ENCODE measurements around the gene THNSL1.

THNSL1 gene

DNA sequence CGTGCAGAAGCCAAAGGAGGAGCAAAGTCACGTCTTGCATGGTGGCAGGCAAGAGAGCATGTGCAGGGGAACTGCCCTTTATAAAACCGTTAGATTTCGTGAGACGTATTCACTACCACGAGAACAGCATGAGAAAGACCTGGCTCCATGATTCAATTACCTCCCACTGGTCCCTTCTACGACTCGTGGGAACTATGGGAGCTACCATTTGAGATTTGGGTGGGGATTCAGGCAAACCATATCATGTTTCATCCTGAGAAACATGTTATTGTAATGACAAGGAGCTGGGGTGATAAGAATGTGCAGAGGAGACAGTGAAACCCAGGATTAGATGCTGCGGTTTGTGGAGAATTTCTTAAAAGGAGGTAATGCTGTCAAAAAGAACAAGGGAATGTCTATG, 34.0 kb downstream of the THNSL1 start:
- no peak overlapping the region for H3K27ac ChIP-seq (ENCODE audit: low read depth, low read length)
- no peak overlapping the region for H3K9ac ChIP-seq (ENCODE audit: low read depth in 1 of 2, low read length in 2 of 2)
- no peaks in the 10 kb centered on the region for H3K27me3 ChIP-seq (ENCODE audit: control insufficient read depth in 1 of 2, insufficient read depth in 2 of 2, low read length in 2 of 2)
- H3K4me1 ChIP-seq (ENCODE audit: control insufficient read depth in 1 of 2, insufficient read depth in 2 of 2, low read length in 2 of 2) = peaks cover 9% of the 10 kb centered on the region in 2 donors
- H3K9me3 ChIP-seq (ENCODE audit: control insufficient read depth in 1 of 2, low read length in 2 of 2) = peaks cover 0 to 5% of the 10 kb centered on the region in 2 donors
- no peak overlapping the region for H3K4me3 ChIP-seq (ENCODE audit: low read depth in 1 of 2, low read length in 2 of 2)
- no peaks in the 10 kb centered on the region for H3K36me3 ChIP-seq (ENCODE audit: control insufficient read depth in 1 of 2, insufficient read depth in 2 of 2, low read length in 2 of 2)

DNA sequence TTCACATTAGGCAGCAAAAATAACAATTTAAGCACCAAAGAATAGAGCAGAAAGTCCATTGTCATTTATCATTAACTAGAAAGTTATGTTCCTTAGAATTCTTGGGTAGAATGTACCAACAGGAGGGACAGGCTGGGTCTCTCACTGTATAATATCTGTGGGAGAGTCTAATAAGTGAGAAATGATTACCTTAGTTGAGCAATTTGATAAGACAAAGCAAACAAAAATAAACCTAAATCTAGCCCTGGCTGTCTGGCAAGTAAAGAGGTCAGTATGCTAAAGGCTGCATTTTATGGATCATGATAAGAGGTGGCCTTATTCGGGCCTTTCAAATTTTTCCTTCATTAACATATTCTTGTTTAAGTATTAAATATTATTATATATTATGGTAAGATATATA, 35.6 kb downstream of the THNSL1 start:
- H3K4me3 ChIP-seq (ENCODE audit: low read depth in 1 of 2, low read length in 2 of 2) = no peak overlapping the region
- H3K9me3 ChIP-seq (ENCODE audit: control insufficient read depth in 1 of 2, low read length in 2 of 2) = peaks cover 0 to 5% of the 10 kb centered on the region in 2 donors
- no peak overlapping the region for H3K27ac ChIP-seq (ENCODE audit: low read depth, low read length)
- H3K36me3 ChIP-seq (ENCODE audit: control insufficient read depth in 1 of 2, insufficient read depth in 2 of 2, low read length in 2 of 2) = no peaks in the 10 kb centered on the region
- H3K27me3 ChIP-seq (ENCODE audit: control insufficient read depth in 1 of 2, insufficient read depth in 2 of 2, low read length in 2 of 2) = no peaks in the 10 kb centered on the region
- H3K9ac ChIP-seq (ENCODE audit: low read depth in 1 of 2, low read length in 2 of 2) = no peak overlapping the region
- peaks cover 9 to 11% of the 10 kb centered on the region in 2 donors for H3K4me1 ChIP-seq (ENCODE audit: control insufficient read depth in 1 of 2, insufficient read depth in 2 of 2, low read length in 2 of 2)

DNA sequence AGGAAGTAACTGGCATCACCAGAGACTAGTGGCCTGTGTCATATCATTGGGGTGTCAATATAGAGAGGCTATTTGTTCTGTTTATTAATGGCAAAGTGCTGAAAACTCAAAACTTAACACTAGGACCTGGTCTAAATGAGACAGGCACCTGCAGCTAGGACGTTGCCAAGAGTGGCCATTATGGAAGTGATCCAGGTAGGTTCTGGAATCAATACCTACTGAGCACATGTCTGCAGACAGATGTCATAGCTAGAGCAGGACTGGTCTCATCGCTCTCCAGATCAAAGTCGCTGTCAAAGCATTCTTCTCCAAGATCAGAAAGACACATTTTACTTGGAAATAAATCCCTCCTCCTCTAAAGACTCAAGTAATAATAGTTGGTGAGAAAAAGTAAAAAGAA, 40.3 kb downstream of the THNSL1 start:
- Histone ChIP-seq H3K9ac (ENCODE audit: low read depth in 1 of 2, low read length in 2 of 2) (no peak overlapping the region), H3K36me3 (ENCODE audit: control insufficient read depth in 1 of 2, insufficient read depth in 2 of 2, low read length in 2 of 2) (no peaks in the 10 kb centered on the region), H3K9me3 (ENCODE audit: control insufficient read depth in 1 of 2, low read length in 2 of 2) (no peaks in the 10 kb centered on the region), H3K4me3 (ENCODE audit: low read depth in 1 of 2, low read length in 2 of 2) (no peak overlapping the region), H3K27me3 (ENCODE audit: control insufficient read depth in 1 of 2, insufficient read depth in 2 of 2, low read length in 2 of 2) (no peaks in the 10 kb centered on the region), H3K4me1 (ENCODE audit: control insufficient read depth in 1 of 2, insufficient read depth in 2 of 2, low read length in 2 of 2) (peaks cover 20% of the 10 kb centered on the region in 2 donors), H3K27ac (ENCODE audit: low read depth, low read length) (no peak overlapping the region)

DNA sequence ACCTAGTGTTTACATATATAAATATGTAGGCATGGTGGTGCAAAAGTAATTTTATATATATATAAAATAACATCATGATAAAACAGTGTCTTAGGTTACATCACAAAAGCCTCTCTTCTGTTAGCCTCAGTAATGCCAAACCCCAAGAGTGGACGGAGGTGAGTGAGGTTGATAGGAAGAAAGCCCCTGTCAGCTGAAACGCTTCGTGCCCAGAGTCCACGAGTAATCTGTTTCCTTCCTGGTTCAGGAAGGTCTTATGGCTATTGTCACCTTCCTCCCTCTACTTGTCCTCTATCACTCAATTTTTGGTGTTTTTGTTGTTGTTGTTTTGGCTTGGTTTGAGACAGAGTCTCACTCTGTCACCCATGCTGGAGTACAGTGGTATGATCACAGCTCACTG, 41.5 kb downstream of the THNSL1 start:
- H3K27ac ChIP-seq (ENCODE audit: low read depth, low read length) = no peak overlapping the region
- peaks cover 23 to 26% of the 10 kb centered on the region in 2 donors for H3K4me1 ChIP-seq (ENCODE audit: control insufficient read depth in 1 of 2, insufficient read depth in 2 of 2, low read length in 2 of 2)
- no peaks in the 10 kb centered on the region for H3K9me3 ChIP-seq (ENCODE audit: control insufficient read depth in 1 of 2, low read length in 2 of 2)
- no peaks in the 10 kb centered on the region for H3K27me3 ChIP-seq (ENCODE audit: control insufficient read depth in 1 of 2, insufficient read depth in 2 of 2, low read length in 2 of 2)
- H3K9ac ChIP-seq (ENCODE audit: low read depth in 1 of 2, low read length in 2 of 2) = no peak overlapping the region
- H3K4me3 ChIP-seq (ENCODE audit: low read depth in 1 of 2, low read length in 2 of 2) = no peak overlapping the region
- H3K36me3 ChIP-seq (ENCODE audit: control insufficient read depth in 1 of 2, insufficient read depth in 2 of 2, low read length in 2 of 2) = no peaks in the 10 kb centered on the region

DNA sequence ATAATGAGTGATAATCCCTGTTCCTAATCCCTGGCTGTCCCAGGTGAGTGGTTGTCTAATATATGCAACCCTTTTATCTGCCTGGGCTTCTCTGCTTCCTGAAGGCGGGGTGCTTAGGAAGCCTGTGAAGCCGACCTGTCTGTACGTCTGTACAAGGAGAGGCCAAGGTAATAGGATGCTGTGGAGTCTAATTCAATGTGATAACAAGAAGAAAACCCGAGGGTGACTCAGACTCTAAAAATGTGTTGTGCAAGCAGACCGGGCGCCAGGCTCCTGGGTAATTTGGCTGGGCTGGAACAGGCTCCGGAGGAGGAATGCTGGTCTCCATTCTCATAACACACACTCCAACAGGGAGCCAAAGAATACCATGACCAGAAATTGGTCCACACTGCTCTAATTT, 43.6 kb downstream of the THNSL1 start:
- no peak overlapping the region for H3K27ac ChIP-seq (ENCODE audit: low read depth, low read length)
- no peak overlapping the region for H3K9ac ChIP-seq (ENCODE audit: low read depth in 1 of 2, low read length in 2 of 2)
- no peaks in the 10 kb centered on the region for H3K9me3 ChIP-seq (ENCODE audit: control insufficient read depth in 1 of 2, low read length in 2 of 2)
- no peaks in the 10 kb centered on the region for H3K36me3 ChIP-seq (ENCODE audit: control insufficient read depth in 1 of 2, insufficient read depth in 2 of 2, low read length in 2 of 2)
- H3K4me3 ChIP-seq (ENCODE audit: low read depth in 1 of 2, low read length in 2 of 2) = no peak overlapping the region
- H3K27me3 ChIP-seq (ENCODE audit: control insufficient read depth in 1 of 2, insufficient read depth in 2 of 2, low read length in 2 of 2) = no peaks in the 10 kb centered on the region
- H3K4me1 ChIP-seq (ENCODE audit: control insufficient read depth in 1 of 2, insufficient read depth in 2 of 2, low read length in 2 of 2) = peaks cover 23 to 26% of the 10 kb centered on the region in 2 donors

DNA sequence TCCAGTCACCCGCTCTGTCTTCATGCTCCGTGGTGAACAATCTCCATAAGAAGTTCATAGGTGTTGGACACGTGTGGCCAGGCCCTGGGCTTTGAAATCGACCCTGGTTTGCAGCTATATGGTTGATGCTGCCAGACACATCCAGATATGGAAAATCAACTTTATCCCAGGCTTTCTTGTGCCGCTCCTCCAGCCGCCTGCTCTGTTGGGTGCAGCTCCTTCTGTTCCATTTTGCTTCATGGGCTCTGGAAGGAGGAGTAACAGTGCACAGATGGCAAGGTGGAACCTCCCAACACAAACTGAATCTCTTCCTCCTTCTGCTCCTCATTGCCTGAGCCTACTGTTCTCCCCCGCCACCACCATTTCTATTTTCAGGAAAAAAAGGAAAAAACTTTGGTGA, 44.7 kb downstream of the THNSL1 start:
- Histone ChIP-seq H3K27me3 (ENCODE audit: control insufficient read depth in 1 of 2, insufficient read depth in 2 of 2, low read length in 2 of 2) (no peaks in the 10 kb centered on the region), H3K4me1 (ENCODE audit: control insufficient read depth in 1 of 2, insufficient read depth in 2 of 2, low read length in 2 of 2) (peaks cover 23 to 26% of the 10 kb centered on the region in 2 donors), H3K27ac (ENCODE audit: low read depth, low read length) (no peak overlapping the region), H3K36me3 (ENCODE audit: control insufficient read depth in 1 of 2, insufficient read depth in 2 of 2, low read length in 2 of 2) (no peaks in the 10 kb centered on the region), H3K9me3 (ENCODE audit: control insufficient read depth in 1 of 2, low read length in 2 of 2) (no peaks in the 10 kb centered on the region), H3K9ac (ENCODE audit: low read depth in 1 of 2, low read length in 2 of 2) (peak overlapping the region in 1 of 2 donors; percentile 55), H3K4me3 (ENCODE audit: low read depth in 1 of 2, low read length in 2 of 2) (no peak overlapping the region)

DNA sequence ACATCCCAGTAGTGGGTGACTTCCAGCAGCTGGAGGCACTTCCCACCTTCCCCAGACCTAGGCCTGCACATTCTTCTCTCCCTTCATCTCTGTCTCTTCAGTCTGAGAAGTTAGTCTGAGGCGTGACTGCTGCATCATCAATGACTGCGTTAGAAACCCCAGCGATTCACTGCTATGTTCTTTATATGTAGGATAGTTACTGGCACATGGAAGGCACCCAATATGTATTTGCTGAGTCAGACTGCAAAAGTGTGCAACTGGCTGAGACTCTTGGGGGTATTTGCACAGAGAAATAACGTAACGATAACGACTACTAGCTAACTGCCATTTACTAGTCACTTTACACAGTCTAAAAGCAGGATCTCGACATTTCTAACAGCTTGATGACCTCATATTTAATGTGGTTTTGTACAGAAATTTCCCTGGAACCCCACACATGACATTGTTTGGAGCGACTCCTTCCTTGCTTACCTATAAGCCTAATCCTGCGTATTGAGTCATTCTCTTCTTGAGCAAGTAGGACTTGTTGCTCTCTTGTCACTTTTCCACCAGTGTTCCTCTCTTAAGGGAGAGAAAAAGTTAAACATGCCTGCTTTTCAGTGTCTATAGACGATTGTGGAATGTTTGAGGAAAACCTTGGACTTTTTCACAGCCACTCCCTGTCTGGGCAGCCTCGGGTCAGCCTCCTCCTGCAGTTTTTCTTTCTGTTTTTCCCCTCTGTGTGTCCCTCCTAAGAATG, 45.5 kb downstream of the THNSL1 start:
- peak overlapping the region; percentile 24 to 50 for H3K4me3 ChIP-seq (ENCODE audit: low read depth in 1 of 2, low read length in 2 of 2)
- H3K36me3 ChIP-seq (ENCODE audit: control insufficient read depth in 1 of 2, insufficient read depth in 2 of 2, low read length in 2 of 2) = no peaks in the 10 kb centered on the region
- peak overlapping the region; percentile 55 to 63 for H3K9ac ChIP-seq (ENCODE audit: low read depth in 1 of 2, low read length in 2 of 2)
- no peaks in the 10 kb centered on the region for H3K9me3 ChIP-seq (ENCODE audit: control insufficient read depth in 1 of 2, low read length in 2 of 2)
- peaks cover 23 to 26% of the 10 kb centered on the region in 2 donors for H3K4me1 ChIP-seq (ENCODE audit: control insufficient read depth in 1 of 2, insufficient read depth in 2 of 2, low read length in 2 of 2)
- H3K27me3 ChIP-seq (ENCODE audit: control insufficient read depth in 1 of 2, insufficient read depth in 2 of 2, low read length in 2 of 2) = no peaks in the 10 kb centered on the region
- peak overlapping the region; percentile 73 for H3K27ac ChIP-seq (ENCODE audit: low read depth, low read length)

DNA sequence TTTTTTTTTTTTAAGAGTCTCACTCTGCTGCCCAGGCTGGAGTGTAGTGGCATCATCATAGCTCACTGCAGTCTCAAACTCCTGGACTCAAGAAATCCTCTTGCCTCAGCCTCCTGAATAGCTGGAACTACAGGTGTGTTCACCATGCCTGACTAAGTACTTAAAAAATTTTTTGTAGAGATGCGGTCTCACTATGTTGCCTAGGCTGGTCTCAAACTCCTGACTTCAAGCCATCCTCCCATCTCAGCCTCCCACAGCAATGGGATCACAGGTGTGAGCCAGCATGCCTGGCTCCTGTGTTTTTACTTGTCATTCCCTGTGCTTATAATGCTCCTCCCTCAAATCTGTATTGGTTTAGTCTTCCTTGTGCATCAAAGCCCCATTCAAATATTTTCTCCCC, 46.7 kb downstream of the THNSL1 start:
- Histone ChIP-seq H3K4me3 (ENCODE audit: low read depth in 1 of 2, low read length in 2 of 2) (no peak overlapping the region), H3K36me3 (ENCODE audit: control insufficient read depth in 1 of 2, insufficient read depth in 2 of 2, low read length in 2 of 2) (no peaks in the 10 kb centered on the region), H3K4me1 (ENCODE audit: control insufficient read depth in 1 of 2, insufficient read depth in 2 of 2, low read length in 2 of 2) (peaks cover 16 to 19% of the 10 kb centered on the region in 2 donors), H3K9ac (ENCODE audit: low read depth in 1 of 2, low read length in 2 of 2) (no peak overlapping the region), H3K9me3 (ENCODE audit: control insufficient read depth in 1 of 2, low read length in 2 of 2) (no peaks in the 10 kb centered on the region), H3K27ac (ENCODE audit: low read depth, low read length) (no peak overlapping the region), H3K27me3 (ENCODE audit: control insufficient read depth in 1 of 2, insufficient read depth in 2 of 2, low read length in 2 of 2) (no peaks in the 10 kb centered on the region)

DNA sequence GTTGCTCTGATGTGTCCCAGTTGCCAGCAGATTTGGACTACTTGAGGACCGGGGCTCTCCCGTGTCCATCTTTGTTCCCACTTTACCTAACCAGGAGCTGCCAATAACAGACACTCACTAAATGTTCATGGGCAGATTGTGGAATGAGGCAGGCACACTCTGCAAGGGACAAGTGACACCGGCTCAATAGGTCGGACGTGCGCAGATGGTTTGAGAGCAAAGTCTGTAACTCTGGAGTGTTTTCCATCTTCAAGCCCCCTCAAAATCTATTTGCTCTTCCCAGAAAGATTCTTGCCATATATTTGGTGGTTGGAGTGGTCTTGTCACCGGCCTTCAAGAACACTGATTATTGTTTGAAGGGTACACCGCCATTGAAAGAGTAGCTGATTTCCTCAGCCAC, 47.2 kb downstream of the THNSL1 start:
- Histone ChIP-seq H3K36me3 (ENCODE audit: control insufficient read depth in 1 of 2, insufficient read depth in 2 of 2, low read length in 2 of 2) (no peaks in the 10 kb centered on the region), H3K4me1 (ENCODE audit: control insufficient read depth in 1 of 2, insufficient read depth in 2 of 2, low read length in 2 of 2) (peaks cover 16 to 19% of the 10 kb centered on the region in 2 donors), H3K9ac (ENCODE audit: low read depth in 1 of 2, low read length in 2 of 2) (no peak overlapping the region), H3K27me3 (ENCODE audit: control insufficient read depth in 1 of 2, insufficient read depth in 2 of 2, low read length in 2 of 2) (no peaks in the 10 kb centered on the region), H3K4me3 (ENCODE audit: low read depth in 1 of 2, low read length in 2 of 2) (no peak overlapping the region), H3K9me3 (ENCODE audit: control insufficient read depth in 1 of 2, low read length in 2 of 2) (no peaks in the 10 kb centered on the region), H3K27ac (ENCODE audit: low read depth, low read length) (no peak overlapping the region)

DNA sequence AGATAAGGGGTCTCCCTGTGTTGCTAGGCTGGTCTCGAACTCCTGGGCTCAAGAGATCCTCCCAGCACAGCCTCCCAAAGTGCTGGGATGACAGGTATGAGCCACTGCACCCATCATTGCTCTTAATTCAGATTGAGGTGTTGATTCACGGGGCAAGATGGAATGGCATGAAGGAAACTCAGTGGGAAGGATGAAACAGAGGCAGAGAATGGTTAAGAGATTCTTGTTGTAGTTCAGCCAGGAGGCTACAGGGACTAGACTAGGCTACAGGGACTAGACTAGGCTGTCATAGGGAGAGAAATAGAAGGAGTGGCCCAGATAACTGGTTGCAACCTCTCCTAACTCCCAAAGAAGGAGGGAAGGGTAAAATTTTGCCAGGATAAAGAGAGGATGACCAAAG, 48.0 kb downstream of the THNSL1 start:
- Histone ChIP-seq H3K4me1 (ENCODE audit: control insufficient read depth in 1 of 2, insufficient read depth in 2 of 2, low read length in 2 of 2) (peaks cover 16 to 19% of the 10 kb centered on the region in 2 donors), H3K27ac (ENCODE audit: low read depth, low read length) (no peak overlapping the region)

More for the DNA sequence above, 48.0 kb downstream of the THNSL1 start:
- Histone ChIP-seq H3K27me3 (ENCODE audit: control insufficient read depth in 1 of 2, insufficient read depth in 2 of 2, low read length in 2 of 2) (no peaks in the 10 kb centered on the region), H3K9me3 (ENCODE audit: control insufficient read depth in 1 of 2, low read length in 2 of 2) (no peaks in the 10 kb centered on the region), H3K4me3 (ENCODE audit: low read depth in 1 of 2, low read length in 2 of 2) (no peak overlapping the region), H3K36me3 (ENCODE audit: control insufficient read depth in 1 of 2, insufficient read depth in 2 of 2, low read length in 2 of 2) (no peaks in the 10 kb centered on the region), H3K9ac (ENCODE audit: low read depth in 1 of 2, low read length in 2 of 2) (no peak overlapping the region)

Data from duodenal mucosa (tissue), 2 donors.